Measurements from ENCODE around the gene PCMTD2. TPM values are rescaled to one million over a fixed set of nuclear protein-coding genes. Genes with fewer than 3 reads are reported as not detected.

The PCMTD2 gene
- total and polyA plus RNA-seq, 10 of the 15 experiments (the other 5 are each of a cell fraction or from before 2014, with no cell fraction given): 6.8 to 36.8 (median 16.5) TPM

GRCh38 chr20:64255361-64256281, at the start of gene PCMTD2 (continued):
- TF ChIP-seq MAX (IDR thresholded peaks at IDR 0.05; ENCODE audit: low read depth, low read length) (peak; percentile 21; the same call in 1 of the 2 replicates), USF2 (IDR thresholded peaks at IDR 0.05; ENCODE audit: borderline replicate concordance, low read depth, low read length) (no peak), HCFC1 (IDR thresholded peaks at IDR 0.05; ENCODE audit: low read length) (peak; percentile 51), TBL1XR1 (IDR thresholded peaks at IDR 0.05; ENCODE audit: low read depth, low read length) (peak; percentile 47; the same call in 1 of the 2 replicates), ZNF207 (IDR thresholded peaks at IDR 0.05; ENCODE audit: borderline replicate concordance) (peak; percentile 64; the same call in 1 of the 2 replicates), BCL11A (IDR thresholded peaks at IDR 0.05; ENCODE audit: low read depth, low read length) (no peak), BCL3 (IDR thresholded peaks at IDR 0.05; ENCODE audit: borderline replicate concordance, insufficient read depth, low read depth, low read length, poor library complexity, severe bottlenecking) (no peak), NFXL1 (IDR thresholded peaks at IDR 0.05; ENCODE audit: borderline replicate concordance) (0 out of 2 replicates have a peak, but pooled peaks have one; percentile 9), SUPT20H (IDR thresholded peaks at IDR 0.05; ENCODE audit: borderline replicate concordance, control insufficient read depth, low read depth, low read length) (no peak), MTA2 (IDR thresholded peaks at IDR 0.05; ENCODE audit: low read depth) (no peak), STAT3 (IDR thresholded peaks at IDR 0.05; ENCODE audit: low read depth, low read length) (no peak), SREBF1 (IDR thresholded peaks at IDR 0.05; ENCODE audit: low read length) (no peak), EP300 (IDR thresholded peaks at IDR 0.05; ENCODE audit: borderline replicate concordance in 1 of 2, control insufficient read depth in 1 of 2, low read depth in 2 of 2, low read length in 2 of 2) (no peak), RFX5 (IDR thresholded peaks at IDR 0.05; ENCODE audit: low read depth, low read length) (no peak), NFIC (IDR thresholded peaks at IDR 0.05; ENCODE audit: low read depth, low read length) (no peak), SMC3 (IDR thresholded peaks at IDR 0.05; ENCODE audit: borderline replicate concordance, low read length) (no peak), SREBF2 (IDR thresholded peaks at IDR 0.05; ENCODE audit: low read length) (no peak), NFYB (IDR thresholded peaks at IDR 0.05; ENCODE audit: insufficient read depth, low read depth, low read length) (no peak), NRF1 (conservative IDR thresholded peaks at IDR 0.05; ENCODE audit: low read depth, low read length) (peak; percentile 70), NR2C1 (IDR thresholded peaks at IDR 0.05) (0 out of 2 replicates have a peak, but pooled peaks have one; percentile 6), PRDM15 (CRISPR knock-in tag; IDR thresholded peaks at IDR 0.05) (no peak), PML (IDR thresholded peaks at IDR 0.05; ENCODE audit: low read length) (no peak), EGR1 (IDR thresholded peaks at IDR 0.05; ENCODE audit: borderline replicate concordance in 1 of 2, low read depth in 2 of 2, low read length in 2 of 2) (peak in 1 of 2 experiments; percentile 46; a peak in 1 of 3 replicates), POLR2A (IDR thresholded peaks at IDR 0.05; ENCODE audit: low read depth, low read length) (peak; percentile 84)

Measured in GM12878 (cell line).